Measurements from ENCODE around the gene KRT32. TPM values are rescaled to one million over a fixed set of nuclear protein-coding genes. Genes with fewer than 3 reads are reported as not detected.
A peak's percentile ranks its signal among the peaks of the same experiment; 100 is the strongest.

The KRT32 gene
- total RNA-seq, 1 experiment from 2014 or later, result not detected

DNA sequence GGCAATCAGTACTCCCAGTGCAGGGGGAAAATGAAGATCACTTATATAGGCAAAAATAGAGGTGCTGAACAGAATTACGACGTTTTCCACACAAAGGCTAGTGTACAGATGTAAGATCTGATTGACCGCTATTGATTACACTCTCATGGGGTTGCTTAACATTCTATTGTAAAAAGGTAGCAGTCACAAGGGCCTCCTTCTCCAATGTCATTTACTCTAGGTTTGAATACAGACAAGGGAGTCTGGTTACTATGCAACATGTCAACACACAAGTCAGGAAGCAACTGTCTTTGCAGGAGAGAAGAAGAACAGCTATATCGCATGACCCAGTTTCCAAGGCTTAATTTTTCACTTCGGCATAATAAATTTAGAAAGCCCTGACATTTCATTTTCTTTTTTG lies 50.7 kb downstream of the KRT32 start:
- Histone ChIP-seq H3K9me2 (replicated peaks; ENCODE audit: insufficient read depth, low read length) (no peaks in the 10 kb centered on the region), H3K4me2 (ENCODE audit: low read depth, low read length, poor library complexity, severe bottlenecking) (no peak overlapping the region), H3K4me3 (ENCODE audit: low read length) (no peak overlapping the region), H3K9ac (ENCODE audit: low read length) (no peak overlapping the region), H3K79me2 (ENCODE audit: low read length) (no peaks in the 10 kb centered on the region), H3K9me3 (ENCODE audit: low read length) (no peaks in the 10 kb centered on the region), H3K27me3 (ENCODE audit: low read length) (no peaks in the 10 kb centered on the region), H4K20me1 (ENCODE audit: insufficient read depth, low read depth, low read length) (no peaks in the 10 kb centered on the region), H2AFZ (ENCODE audit: low read length) (no peak overlapping the region), H3K4me1 (ENCODE audit: low read length) (no peaks in the 10 kb centered on the region), H3K27ac (ENCODE audit: low read length) (no peak overlapping the region), H3K36me3 (ENCODE audit: insufficient read depth, low read length) (no peaks in the 10 kb centered on the region)
- DNase-seq, result no peak

DNA sequence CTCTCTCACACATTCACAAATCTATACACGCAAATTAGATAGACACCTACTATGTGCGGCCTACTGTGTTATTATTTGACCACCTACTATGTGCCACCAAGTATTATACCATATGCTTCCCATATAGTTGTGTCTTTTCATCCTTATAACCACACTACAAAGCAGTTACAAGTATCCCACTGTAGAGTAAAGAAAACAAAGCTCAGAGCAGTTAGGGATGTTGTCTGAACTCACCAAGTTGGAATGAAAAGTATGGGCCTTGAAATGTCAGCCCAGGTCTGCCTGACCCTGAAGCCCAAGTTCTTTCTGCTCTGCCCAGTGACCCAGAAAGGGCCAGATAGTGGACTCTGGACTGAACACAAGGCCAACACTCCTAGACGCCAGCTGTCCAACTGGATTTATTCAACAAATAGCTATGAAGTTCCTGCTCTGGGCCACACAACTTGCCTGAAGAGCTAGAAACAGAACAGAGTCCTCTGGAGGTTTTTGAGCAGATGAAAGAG lies 51.3 kb downstream of the KRT32 start:
- Histone ChIP-seq H3K4me1 (ENCODE audit: low read length) (no peaks in the 10 kb centered on the region), H3K9ac (ENCODE audit: low read length) (no peak overlapping the region), H4K20me1 (ENCODE audit: insufficient read depth, low read depth, low read length) (no peaks in the 10 kb centered on the region), H3K27me3 (ENCODE audit: low read length) (no peaks in the 10 kb centered on the region), H3K4me3 (ENCODE audit: low read length) (no peak overlapping the region), H3K79me2 (ENCODE audit: low read length) (no peaks in the 10 kb centered on the region), H2AFZ (ENCODE audit: low read length) (no peak overlapping the region), H3K9me3 (ENCODE audit: low read length) (no peaks in the 10 kb centered on the region), H3K9me2 (replicated peaks; ENCODE audit: insufficient read depth, low read length) (no peaks in the 10 kb centered on the region), H3K36me3 (ENCODE audit: insufficient read depth, low read length) (no peaks in the 10 kb centered on the region), H3K27ac (ENCODE audit: low read length) (no peak overlapping the region), H3K4me2 (ENCODE audit: low read depth, low read length, poor library complexity, severe bottlenecking) (no peak overlapping the region)
- DNase-seq, result no peak

DNA sequence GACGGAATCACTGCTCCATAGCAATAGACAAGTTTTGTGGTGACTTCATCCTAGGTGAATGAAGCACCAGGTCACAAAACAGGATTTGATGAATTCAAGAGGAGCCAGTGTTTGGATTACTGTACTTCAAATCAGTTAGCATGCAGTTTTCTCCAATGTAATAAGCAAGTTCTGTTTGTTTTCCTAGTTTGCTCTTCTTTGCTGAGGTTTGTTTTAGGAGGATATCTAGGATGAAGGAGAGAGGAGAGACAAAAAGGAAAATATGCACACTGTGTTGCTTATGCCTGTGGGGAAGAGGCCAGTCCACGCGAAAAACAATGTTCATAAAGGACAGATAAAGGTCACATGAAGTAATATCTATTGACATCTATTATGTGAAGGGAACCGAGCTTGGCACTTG lies 51.8 kb downstream of the KRT32 start:
- no peaks in the 10 kb centered on the region for H3K79me2 ChIP-seq (ENCODE audit: low read length)
- H3K27me3 ChIP-seq (ENCODE audit: low read length), result no peaks in the 10 kb centered on the region
- no peak overlapping the region for H3K9ac ChIP-seq (ENCODE audit: low read length)
- no peak overlapping the region for H3K27ac ChIP-seq (ENCODE audit: low read length)
- DNase-seq, result no peak
- H3K4me2 ChIP-seq (ENCODE audit: low read depth, low read length, poor library complexity, severe bottlenecking), result no peak overlapping the region
- H3K9me3 ChIP-seq (ENCODE audit: low read length), result no peaks in the 10 kb centered on the region
- no peaks in the 10 kb centered on the region for H4K20me1 ChIP-seq (ENCODE audit: insufficient read depth, low read depth, low read length)
- no peaks in the 10 kb centered on the region for H3K36me3 ChIP-seq (ENCODE audit: insufficient read depth, low read length)
- no peaks in the 10 kb centered on the region for H3K9me2 ChIP-seq (replicated peaks; ENCODE audit: insufficient read depth, low read length)
- no peaks in the 10 kb centered on the region for H3K4me1 ChIP-seq (ENCODE audit: low read length)
- no peak overlapping the region for H3K4me3 ChIP-seq (ENCODE audit: low read length)
- H2AFZ ChIP-seq (ENCODE audit: low read length), result no peak overlapping the region

DNA sequence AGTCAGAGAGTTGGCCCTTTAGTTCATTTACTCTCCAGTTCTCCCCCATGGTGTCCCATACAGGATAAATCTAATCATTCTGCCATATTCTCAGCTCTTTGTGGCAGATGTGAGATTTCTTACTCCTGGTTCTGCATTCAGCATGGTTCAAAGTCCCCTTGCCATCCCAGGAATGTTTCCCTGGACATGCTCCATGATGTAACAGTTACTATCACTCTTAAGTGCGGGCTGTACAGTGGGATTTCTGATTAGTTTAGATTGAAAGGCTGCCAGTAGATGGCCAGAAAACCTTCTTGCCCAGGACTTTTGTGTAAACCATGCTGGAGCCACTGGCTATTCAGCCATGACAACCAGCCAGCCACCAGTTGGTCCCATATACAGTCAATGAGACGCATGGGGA lies 53.2 kb downstream of the KRT32 start:
- DNase-seq, result no peak
- no peaks in the 10 kb centered on the region for H3K4me1 ChIP-seq (ENCODE audit: low read length)
- no peak overlapping the region for H2AFZ ChIP-seq (ENCODE audit: low read length)
- no peak overlapping the region for H3K4me3 ChIP-seq (ENCODE audit: low read length)
- no peaks in the 10 kb centered on the region for H3K9me2 ChIP-seq (replicated peaks; ENCODE audit: insufficient read depth, low read length)
- no peaks in the 10 kb centered on the region for H4K20me1 ChIP-seq (ENCODE audit: insufficient read depth, low read depth, low read length)
- H3K9ac ChIP-seq (ENCODE audit: low read length), result no peak overlapping the region
- H3K27ac ChIP-seq (ENCODE audit: low read length), result no peak overlapping the region
- H3K27me3 ChIP-seq (ENCODE audit: low read length), result no peaks in the 10 kb centered on the region
- H3K79me2 ChIP-seq (ENCODE audit: low read length), result no peaks in the 10 kb centered on the region
- H3K4me2 ChIP-seq (ENCODE audit: low read depth, low read length, poor library complexity, severe bottlenecking), result no peak overlapping the region
- no peaks in the 10 kb centered on the region for H3K36me3 ChIP-seq (ENCODE audit: insufficient read depth, low read length)
- no peaks in the 10 kb centered on the region for H3K9me3 ChIP-seq (ENCODE audit: low read length)

DNA sequence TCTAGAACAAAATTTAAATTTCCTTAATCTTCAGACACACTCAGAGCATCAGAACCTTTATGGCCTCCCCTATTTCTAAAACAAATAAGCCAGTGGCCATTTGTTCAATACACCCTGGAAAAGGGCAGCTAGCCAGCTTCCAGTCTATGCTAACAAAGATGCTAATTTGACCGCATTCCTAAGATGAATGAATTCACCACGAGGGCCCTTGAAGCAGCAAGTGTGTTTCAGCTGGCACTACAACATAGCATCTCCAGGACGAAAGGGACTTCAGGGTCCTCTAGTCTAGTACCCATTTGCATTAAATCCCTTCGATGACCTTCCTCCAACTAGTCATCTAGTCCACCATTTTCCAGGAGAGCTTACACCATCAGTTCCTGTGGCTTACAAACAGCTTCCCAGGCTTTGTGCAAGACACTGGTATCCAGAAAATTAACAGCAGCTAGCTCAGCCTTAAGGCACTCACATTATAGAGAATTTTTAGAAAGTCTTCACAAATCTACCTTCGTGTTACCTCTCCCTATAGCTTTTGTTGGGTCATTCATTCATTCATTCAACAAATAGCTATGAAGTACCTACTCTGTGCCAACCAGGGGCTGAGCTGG lies 53.7 kb downstream of the KRT32 start:
- Histone ChIP-seq H3K27ac (ENCODE audit: low read length) (no peak overlapping the region), H3K4me2 (ENCODE audit: low read depth, low read length, poor library complexity, severe bottlenecking) (no peak overlapping the region), H3K9me2 (replicated peaks; ENCODE audit: insufficient read depth, low read length) (no peaks in the 10 kb centered on the region), H3K36me3 (ENCODE audit: insufficient read depth, low read length) (no peaks in the 10 kb centered on the region), H4K20me1 (ENCODE audit: insufficient read depth, low read depth, low read length) (no peaks in the 10 kb centered on the region), H3K9me3 (ENCODE audit: low read length) (no peaks in the 10 kb centered on the region), H2AFZ (ENCODE audit: low read length) (no peak overlapping the region), H3K4me1 (ENCODE audit: low read length) (no peaks in the 10 kb centered on the region), H3K4me3 (ENCODE audit: low read length) (no peak overlapping the region), H3K27me3 (ENCODE audit: low read length) (no peaks in the 10 kb centered on the region), H3K9ac (ENCODE audit: low read length) (no peak overlapping the region), H3K79me2 (ENCODE audit: low read length) (no peaks in the 10 kb centered on the region)
- DNase-seq, result no peak

DNA sequence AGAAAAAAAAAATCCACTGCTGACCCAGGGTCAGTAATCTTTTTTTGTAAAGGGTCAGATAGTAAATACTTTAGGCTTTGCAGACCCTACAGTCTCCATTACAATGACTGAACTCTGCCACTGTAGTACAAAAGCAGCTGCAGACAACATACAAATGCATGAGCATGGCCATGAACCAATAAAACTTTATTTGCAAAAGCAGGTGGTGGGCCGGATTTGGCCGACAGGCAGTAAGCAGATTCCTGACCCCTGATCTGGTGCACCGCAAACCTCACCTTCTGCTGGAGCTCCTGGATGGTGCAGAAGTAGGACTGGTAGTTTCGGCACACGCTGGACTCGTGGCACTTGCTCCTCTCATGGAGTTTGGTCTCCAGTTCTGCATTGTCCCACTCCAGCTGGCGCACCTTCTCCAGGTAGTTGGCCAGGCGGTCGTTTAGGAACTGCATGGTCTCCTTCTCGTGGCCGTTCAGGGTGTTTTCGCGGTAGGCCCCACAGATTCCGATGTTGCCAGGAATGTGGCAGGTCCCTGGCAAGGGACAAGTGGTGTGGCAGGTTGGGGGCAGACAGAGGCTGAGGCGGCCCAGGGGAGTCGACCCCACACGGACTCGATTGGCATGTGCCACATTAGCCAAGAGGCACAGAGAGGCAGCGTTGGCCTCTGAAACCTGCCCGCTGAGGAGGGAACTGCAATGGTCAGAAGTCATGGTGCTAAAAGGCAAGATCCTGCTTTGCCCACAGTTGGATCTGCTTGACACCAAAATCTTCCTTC lies 55.9 kb downstream of the KRT32 start:
- H3K9me3 ChIP-seq (ENCODE audit: low read length), result no peaks in the 10 kb centered on the region
- no peak overlapping the region for H3K9ac ChIP-seq (ENCODE audit: low read length)
- no peak for DNase-seq
- H3K4me3 ChIP-seq (ENCODE audit: low read length), result no peak overlapping the region
- H3K36me3 ChIP-seq (ENCODE audit: insufficient read depth, low read length), result no peaks in the 10 kb centered on the region
- no peak overlapping the region for H3K27ac ChIP-seq (ENCODE audit: low read length)
- H3K4me1 ChIP-seq (ENCODE audit: low read length), result no peaks in the 10 kb centered on the region
- H4K20me1 ChIP-seq (ENCODE audit: insufficient read depth, low read depth, low read length), result no peaks in the 10 kb centered on the region
- H2AFZ ChIP-seq (ENCODE audit: low read length), result no peak overlapping the region
- H3K4me2 ChIP-seq (ENCODE audit: low read depth, low read length, poor library complexity, severe bottlenecking), result no peak overlapping the region
- no peaks in the 10 kb centered on the region for H3K79me2 ChIP-seq (ENCODE audit: low read length)
- H3K27me3 ChIP-seq (ENCODE audit: low read length), result no peaks in the 10 kb centered on the region
- H3K9me2 ChIP-seq (replicated peaks; ENCODE audit: insufficient read depth, low read length), result no peaks in the 10 kb centered on the region

Small RNAs within 50 kb of the gene (small RNA-seq; reads per million reads assigned to genes)
- 6.4 reads per million, percentile 85 among the genes with 10 or more reads in this experiment for gene RNU2-32P

Other genes with a start within 250 kb of the KRT32 start
- not detected in 2 replicates for gene KRTAP9-2, start 240.7 kb downstream of the KRT32 start, total RNA-seq (2014; rRNA removed; shearing (Covaris generic); ENCODE audit: low replicate concordance)
- gene KRTAP9-3, start 234.9 kb downstream of the KRT32 start, total RNA-seq (2014; rRNA removed; shearing (Covaris generic); ENCODE audit: low replicate concordance), result not detected in 2 replicates
- gene KRTAP9-8, start 229.4 kb downstream of the KRT32 start, total RNA-seq (2014; rRNA removed; shearing (Covaris generic); ENCODE audit: low replicate concordance), result not detected in 2 replicates
- not detected in 2 replicates for gene KRTAP9-4, start 217.7 kb downstream of the KRT32 start, total RNA-seq (2014; rRNA removed; shearing (Covaris generic); ENCODE audit: low replicate concordance)
- not detected in 2 replicates for gene KRTAP9-9, start 212.0 kb downstream of the KRT32 start, total RNA-seq (2014; rRNA removed; shearing (Covaris generic); ENCODE audit: low replicate concordance)
- not detected in 2 replicates for gene KRTAP9-6, start 202.0 kb downstream of the KRT32 start, total RNA-seq (2014; rRNA removed; shearing (Covaris generic); ENCODE audit: low replicate concordance)
- not detected in 2 replicates for gene KRTAP9-7, start 191.7 kb downstream of the KRT32 start, total RNA-seq (2014; rRNA removed; shearing (Covaris generic); ENCODE audit: low replicate concordance)
- not detected in 2 replicates for gene KRTAP29-1, start 164.5 kb downstream of the KRT32 start, total RNA-seq (2014; rRNA removed; shearing (Covaris generic); ENCODE audit: low replicate concordance)
- not detected in 2 replicates for gene KRTAP16-1, start 158.1 kb downstream of the KRT32 start, total RNA-seq (2014; rRNA removed; shearing (Covaris generic); ENCODE audit: low replicate concordance)
- 1.6 TPM in 1 of 2 replicates, not detected in the other for gene KRTAP17-1, start 151.7 kb downstream of the KRT32 start, total RNA-seq (2014; rRNA removed; shearing (Covaris generic); ENCODE audit: low replicate concordance)
- not detected in 2 replicates for gene KRT33A, start 116.6 kb downstream of the KRT32 start, total RNA-seq (2014; rRNA removed; shearing (Covaris generic); ENCODE audit: low replicate concordance)
- not detected in 2 replicates for gene KRT33B, start 97.6 kb downstream of the KRT32 start, total RNA-seq (2014; rRNA removed; shearing (Covaris generic); ENCODE audit: low replicate concordance)
- gene KRT34, start 85.1 kb downstream of the KRT32 start, total RNA-seq (2014; rRNA removed; shearing (Covaris generic); ENCODE audit: low replicate concordance), result not detected in 2 replicates
- not detected in 2 replicates for gene KRT31, start 69.8 kb downstream of the KRT32 start, total RNA-seq (2014; rRNA removed; shearing (Covaris generic); ENCODE audit: low replicate concordance)
- gene KRT37, start 42.8 kb downstream of the KRT32 start, total RNA-seq (2014; rRNA removed; shearing (Covaris generic); ENCODE audit: low replicate concordance), result not detected in 2 replicates
- not detected in 2 replicates for gene KRT38, start 26.4 kb downstream of the KRT32 start, total RNA-seq (2014; rRNA removed; shearing (Covaris generic); ENCODE audit: low replicate concordance)
- gene KRT35, start 13.8 kb upstream of the KRT32 start, total RNA-seq (2014; rRNA removed; shearing (Covaris generic); ENCODE audit: low replicate concordance), result not detected in 2 replicates
- not detected in 2 replicates for gene KRT36, start 22.5 kb upstream of the KRT32 start, total RNA-seq (2014; rRNA removed; shearing (Covaris generic); ENCODE audit: low replicate concordance)
- not detected in 2 replicates for gene KRT13, start 38.2 kb upstream of the KRT32 start, total RNA-seq (2014; rRNA removed; shearing (Covaris generic); ENCODE audit: low replicate concordance)
- gene KRT15, start 51.5 kb upstream of the KRT32 start, total RNA-seq (2014; rRNA removed; shearing (Covaris generic); ENCODE audit: low replicate concordance), result not detected in 2 replicates
- gene KRT19, start 60.9 kb upstream of the KRT32 start, total RNA-seq (2014; rRNA removed; shearing (Covaris generic); ENCODE audit: low replicate concordance), result not detected in 2 replicates
- gene KRT9, start 104.7 kb upstream of the KRT32 start, total RNA-seq (2014; rRNA removed; shearing (Covaris generic); ENCODE audit: low replicate concordance), result not detected in 2 replicates
- gene KRT14, start 119.5 kb upstream of the KRT32 start, total RNA-seq (2014; rRNA removed; shearing (Covaris generic); ENCODE audit: low replicate concordance), result not detected in 2 replicates
- not detected in 2 replicates for gene KRT16, start 145.4 kb upstream of the KRT32 start, total RNA-seq (2014; rRNA removed; shearing (Covaris generic); ENCODE audit: low replicate concordance)
- gene KRT17, start 157.2 kb upstream of the KRT32 start, total RNA-seq (2014; rRNA removed; shearing (Covaris generic); ENCODE audit: low replicate concordance), result not detected in 2 replicates
- gene EIF1, start 221.5 kb upstream of the KRT32 start, total RNA-seq (2014; rRNA removed; shearing (Covaris generic); ENCODE audit: low replicate concordance), result 101 and 172 TPM in 2 replicates
- gene GAST, start 244.9 kb upstream of the KRT32 start, total RNA-seq (2014; rRNA removed; shearing (Covaris generic); ENCODE audit: low replicate concordance), result not detected in 2 replicates

All from Karpas-422 (cell line).